Loucy (cell line): ENCODE results near the gene LETM1.

Experiments
- CTCF ChIP-seq: fragments of 200-600 bp; sonication (generic); conservative IDR thresholded peaks from 2 replicates; pipeline ENCODE4 v1.5.1; 2014; ENCODE audit warnings: mild to moderate bottlenecking, antibody characterized with exemption, low read length
- EZH2phosphoT487 ChIP-seq: fragments of 200-600 bp; IDR thresholded peaks from 2 replicates; pipeline ENCODE4 v1.6.1; 2018; ENCODE audit warnings: antibody characterized with exemption, mild to moderate bottlenecking, moderate library complexity, borderline replicate concordance

DNA sequence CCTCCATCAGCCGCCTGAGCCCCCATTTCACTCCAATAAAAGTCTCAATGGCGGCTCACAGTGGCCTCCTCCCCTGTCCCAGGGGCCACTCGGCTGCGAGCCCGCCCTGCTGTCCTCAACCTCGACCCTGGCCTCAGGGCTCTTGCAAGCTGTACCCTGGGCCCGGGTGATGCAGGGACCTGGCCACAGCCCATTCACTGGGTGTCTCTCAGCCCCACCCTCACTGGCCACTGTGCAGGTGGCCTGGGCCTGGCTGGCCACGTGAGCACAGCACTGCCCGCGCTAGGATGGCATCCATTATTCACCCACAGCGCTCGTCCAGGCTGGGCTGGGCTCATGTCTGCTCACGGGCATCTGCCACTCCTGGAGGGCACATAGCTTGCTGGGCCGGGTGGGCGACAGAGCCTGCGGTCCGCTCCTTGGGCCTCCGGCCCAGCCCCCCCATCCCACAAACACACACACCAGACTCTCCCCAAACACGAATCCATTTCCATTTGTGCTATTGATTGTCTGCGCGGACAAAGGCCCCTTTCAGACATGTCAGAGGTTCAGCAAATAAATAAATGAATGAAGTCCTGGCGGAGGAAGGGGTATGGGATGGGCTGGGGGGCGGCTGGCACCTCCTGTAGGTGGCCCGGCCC lies 79.3 kb downstream of the LETM1 start:
- TF ChIP-seq CTCF: no peak
- TF ChIP-seq EZH2phosphoT487: no peak
